Measurements from ENCODE around the gene MICAL2.

The MICAL2 gene

DNA sequence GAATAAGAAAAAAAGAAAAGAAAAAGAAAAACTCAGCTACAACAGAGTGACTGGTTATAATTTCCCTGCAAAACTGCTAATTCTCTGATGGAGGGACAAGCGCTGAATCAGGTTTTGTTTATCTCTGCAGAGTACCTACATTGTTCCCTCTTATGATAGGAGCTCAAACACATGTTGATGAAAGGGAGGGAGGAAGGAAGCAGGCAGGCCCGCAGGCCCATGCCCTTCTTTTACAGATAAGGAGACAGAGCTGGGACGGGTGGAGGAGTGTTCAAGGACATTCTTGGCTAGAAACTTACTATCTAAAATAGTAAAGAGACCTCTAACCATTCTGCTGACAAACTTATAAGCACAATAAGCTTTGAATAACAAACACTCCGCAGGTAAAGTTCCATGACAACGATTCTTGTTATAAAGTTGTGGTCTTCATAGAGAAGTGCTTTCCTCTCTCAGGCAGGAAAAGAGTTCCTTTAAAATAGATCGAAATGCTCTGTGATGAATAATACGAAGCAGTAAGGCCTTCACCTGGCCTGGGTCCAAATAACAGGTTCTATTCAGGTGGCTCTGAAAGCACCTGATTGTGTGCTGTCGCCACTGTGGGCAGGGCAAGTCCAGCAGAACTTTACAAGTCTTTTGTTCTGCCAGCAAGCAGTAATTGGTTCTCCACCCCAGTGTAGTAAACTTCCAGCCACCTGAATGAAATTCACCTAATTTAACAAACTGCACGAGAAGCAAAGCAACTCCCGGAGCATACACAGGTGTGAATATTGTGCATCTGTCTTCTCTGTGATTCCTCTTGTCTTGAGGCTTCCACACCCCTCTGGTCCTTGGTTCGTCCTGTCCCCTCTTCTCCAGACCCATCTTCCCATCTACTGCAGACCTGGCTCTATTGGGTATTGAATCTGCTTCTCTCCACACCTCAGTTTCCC lies 15.3 kb upstream of the MICAL2 start:
- DNase-seq (ENCODE audit: extremely low read depth in 1 of 2, low read depth in 1 of 2), result no peak

DNA sequence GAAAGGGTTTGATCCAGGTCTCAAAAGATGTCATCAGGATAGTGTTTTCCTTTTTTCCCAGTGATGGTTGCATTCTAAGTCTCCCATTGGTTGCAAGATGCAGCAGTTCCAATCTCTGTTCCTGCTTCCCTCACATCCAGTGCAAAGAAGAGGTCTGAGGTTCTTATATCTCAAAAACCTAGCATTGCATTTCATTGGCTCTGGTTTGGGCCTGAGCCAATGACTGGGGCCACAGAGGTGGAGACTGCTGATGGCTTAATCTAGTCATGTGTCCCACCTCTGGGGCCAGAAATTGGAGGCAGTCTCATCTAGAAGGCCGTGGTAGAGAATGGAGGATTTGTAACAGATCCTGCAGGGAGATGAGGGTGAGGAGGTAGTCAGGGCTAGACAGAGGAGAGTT lies 13.2 kb upstream of the MICAL2 start:
- DNase-seq (ENCODE audit: extremely low read depth in 1 of 2, low read depth in 1 of 2), result no peak

DNA sequence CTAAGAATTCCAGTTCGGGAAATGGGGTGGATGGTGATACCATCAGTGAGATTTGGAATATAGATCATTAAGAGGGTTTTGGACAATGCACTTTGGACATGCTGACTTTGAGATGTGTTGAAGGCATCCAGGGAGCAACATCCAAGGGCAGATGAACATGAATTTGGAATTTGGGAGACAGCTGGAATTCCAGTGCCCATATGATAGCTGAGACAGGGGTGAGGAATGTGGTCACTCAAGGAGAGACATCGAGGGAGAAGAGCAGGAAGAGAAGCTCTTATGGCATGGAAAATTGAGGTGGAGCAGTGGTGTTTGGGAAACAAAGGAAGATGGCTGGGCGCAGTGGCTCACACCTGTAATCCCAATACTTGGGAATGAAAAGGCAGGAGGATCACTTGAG lies 11.8 kb upstream of the MICAL2 start:
- DNase-seq (ENCODE audit: extremely low read depth in 1 of 2, low read depth in 1 of 2), result no peak

DNA sequence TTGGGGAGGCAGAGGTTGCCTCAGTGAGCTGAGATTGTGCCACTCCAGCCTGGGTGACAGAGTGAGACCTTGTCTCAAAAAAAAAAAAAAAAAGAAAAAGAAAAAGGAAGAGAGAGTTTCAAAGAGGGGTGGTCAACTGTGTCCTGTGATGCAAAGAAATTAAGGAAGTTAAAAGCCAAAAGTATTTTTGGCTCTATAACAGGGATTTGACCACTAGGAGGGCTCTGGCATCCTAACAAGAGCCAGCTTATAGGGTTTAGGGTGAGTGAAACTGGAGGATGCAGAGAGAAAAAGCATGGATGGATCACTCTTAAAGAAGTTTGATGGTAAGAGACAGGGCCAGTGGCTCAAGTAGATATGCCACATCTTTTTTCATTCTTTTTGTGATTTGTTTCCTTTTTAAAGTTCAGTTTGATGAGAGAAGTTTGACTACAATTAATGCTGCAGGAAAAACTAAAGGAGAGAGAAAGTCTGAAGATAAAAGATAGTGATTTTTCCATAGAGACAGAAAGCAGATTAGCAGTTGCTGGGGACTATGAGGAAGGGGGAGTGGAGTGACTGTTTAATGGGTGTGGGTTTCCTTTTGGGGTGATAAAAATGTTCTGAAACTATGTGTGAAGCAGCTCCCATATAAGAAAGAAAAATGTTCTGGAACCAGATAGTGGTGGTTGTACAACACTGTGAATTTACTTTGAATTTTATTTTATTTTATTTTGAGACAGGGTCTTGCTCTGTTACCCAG lies 11.1 kb upstream of the MICAL2 start:
- DNase-seq (ENCODE audit: extremely low read depth in 1 of 2, low read depth in 1 of 2), result no peak

DNA sequence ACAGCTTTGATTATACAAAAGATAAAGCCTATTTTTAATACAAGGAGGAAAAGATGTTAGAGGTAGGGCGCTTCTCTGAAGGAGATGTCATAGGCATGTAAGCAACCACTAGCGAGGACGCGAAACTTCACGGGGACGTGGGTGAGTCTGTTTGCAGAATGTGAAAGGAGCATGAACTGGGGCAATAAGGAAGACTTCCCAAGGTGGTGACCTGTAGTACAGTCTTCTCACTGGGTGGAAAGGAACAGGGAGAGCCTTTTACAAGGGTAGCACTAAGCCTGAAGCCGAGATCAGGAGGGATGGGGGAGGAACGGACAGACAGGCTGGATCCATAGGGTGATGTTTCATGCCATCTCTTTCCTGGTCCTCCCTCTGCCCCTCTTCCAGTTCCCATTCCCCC lies 10.0 kb upstream of the MICAL2 start:
- no peak for DNase-seq (ENCODE audit: extremely low read depth in 1 of 2, low read depth in 1 of 2)

DNA sequence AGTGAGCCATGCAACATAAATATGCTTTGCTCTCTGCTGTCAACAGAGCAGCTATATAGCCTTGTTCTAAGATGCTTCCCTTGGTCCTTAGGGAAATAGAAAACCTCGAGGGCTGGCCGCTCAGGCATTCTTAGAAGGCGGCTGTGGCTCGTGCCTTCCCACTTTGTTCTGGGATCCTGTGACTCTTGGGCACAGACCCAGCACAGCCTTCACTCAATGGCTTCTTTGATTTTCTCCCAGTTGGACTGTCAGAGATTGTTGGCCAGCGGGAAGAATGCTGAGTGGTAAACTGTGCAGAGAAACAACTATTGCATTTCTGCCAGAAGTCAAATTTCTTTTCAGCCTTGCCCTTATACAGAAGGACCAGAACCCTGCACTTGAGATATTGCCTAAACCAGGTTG lies 9.5 kb upstream of the MICAL2 start:
- DNase-seq (ENCODE audit: extremely low read depth in 1 of 2, low read depth in 1 of 2), result no peak

DNA sequence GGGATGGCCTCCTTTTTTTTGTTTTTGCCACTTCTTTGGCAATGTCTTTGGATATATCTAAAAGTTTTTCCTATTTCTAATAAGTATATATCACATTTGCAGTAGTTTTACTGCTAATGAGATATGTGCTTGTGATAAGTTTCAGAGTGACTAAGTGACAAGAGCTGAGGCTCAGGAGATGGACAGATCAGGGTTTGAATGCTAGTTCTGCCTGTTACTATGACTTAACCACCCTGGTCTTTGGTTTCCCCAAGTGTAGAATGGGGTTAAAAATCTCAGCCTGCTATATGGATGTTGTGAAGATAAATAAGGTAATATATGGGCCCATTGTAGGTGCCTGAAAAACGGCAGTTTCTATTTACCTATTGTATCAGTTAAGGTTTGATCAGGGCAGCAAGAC lies 9.1 kb upstream of the MICAL2 start:
- no peak for DNase-seq (ENCODE audit: extremely low read depth in 1 of 2, low read depth in 1 of 2)

DNA sequence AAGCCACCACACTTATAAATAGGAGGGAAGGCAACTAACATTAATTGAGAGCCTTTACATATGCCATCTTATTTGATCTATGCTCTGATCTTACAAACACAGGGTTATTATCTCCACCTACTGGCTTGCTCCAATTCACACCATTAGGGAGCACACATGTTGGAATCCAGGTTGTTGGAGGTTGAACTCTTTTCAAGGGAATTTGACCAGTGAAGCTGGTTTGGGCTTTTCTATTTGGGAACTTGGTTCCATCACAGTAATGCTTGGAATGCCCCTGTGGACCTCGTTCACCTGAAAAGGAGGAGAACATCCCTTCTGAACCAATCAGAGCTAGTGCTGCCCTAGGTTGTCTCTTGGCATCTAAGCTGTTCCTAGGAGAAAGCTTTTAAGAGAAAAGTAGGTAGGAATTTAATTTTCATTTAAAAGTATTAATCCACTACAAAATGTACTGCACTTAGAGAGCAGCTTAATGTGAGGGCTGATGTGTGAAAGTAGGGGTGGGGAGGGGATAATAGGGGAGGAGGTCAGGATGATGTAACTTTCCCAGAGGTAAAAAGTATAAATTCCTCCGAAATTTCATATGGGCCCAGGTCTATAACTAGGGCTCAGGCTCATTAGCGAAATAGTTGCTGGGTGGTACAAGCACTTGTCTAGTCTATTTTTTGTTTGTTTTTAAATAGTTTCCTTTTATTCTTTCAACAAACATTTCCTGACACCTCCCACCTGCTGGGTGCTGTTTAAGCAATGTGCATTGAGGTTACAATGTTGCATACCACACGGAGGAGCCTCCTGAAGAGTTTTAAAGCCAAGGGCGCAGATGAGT lies 7.6 kb upstream of the MICAL2 start:
- no peak for DNase-seq (ENCODE audit: extremely low read depth in 1 of 2, low read depth in 1 of 2)

DNA sequence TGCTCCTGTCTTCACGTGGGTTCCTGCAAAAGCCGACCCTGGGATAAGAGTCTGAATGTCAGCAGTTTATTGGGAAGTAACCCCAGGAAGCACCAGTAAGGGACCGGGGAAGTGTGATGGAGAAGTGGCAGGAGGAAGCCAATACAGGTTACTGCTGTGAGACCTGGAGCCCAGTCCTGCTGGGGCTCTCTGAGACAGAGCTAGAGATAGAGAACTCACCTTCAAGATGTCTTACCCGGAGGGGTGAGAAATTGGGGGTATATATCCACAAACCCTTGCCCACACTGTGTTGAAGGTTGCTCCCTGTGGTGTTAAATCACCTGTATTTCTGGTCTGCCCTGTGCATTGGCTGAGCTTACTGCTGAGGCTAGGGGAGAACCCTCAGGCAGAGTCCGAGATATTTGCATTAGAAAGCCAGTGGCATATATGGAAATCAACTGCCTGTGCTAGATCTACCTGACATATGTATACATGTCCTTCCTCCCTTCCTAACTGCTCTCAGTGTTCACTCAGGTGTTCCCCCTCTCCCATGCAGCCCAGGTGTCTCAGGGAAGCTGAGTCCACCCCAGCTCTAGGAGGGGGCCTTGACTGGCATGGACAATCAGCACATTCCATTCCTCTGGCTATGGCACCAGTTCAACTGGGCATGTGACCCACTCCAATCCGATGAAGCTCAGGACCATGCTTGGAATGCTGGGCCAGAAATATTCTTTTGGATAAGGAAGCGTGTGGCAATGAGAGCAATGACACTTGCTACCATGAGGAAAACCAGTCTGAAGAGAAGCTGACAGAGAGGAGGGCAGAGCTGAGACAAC lies 6.8 kb upstream of the MICAL2 start:
- no peak for DNase-seq (ENCODE audit: extremely low read depth in 1 of 2, low read depth in 1 of 2)

DNA sequence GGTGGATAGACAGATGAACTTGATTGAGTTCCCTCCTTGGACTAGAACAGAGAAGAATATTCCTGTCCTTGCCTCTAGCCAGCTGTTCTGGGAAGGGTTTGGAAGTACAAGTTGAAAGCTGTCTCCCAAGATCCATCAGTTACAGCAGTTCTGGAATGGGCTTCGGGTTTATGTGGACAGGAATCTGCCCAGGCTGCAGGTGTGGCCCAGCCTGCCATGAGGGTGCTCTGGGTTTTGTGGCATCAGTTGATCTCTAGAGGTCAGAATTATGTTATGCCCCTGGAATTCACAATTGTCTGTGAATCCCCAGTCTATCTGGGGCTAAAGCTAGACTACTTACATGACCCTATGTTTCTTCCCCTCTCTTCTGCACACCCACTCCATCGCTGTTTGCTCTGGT lies 4.9 kb upstream of the MICAL2 start:
- DNase-seq (ENCODE audit: extremely low read depth in 1 of 2, low read depth in 1 of 2), result no peak

DNA sequence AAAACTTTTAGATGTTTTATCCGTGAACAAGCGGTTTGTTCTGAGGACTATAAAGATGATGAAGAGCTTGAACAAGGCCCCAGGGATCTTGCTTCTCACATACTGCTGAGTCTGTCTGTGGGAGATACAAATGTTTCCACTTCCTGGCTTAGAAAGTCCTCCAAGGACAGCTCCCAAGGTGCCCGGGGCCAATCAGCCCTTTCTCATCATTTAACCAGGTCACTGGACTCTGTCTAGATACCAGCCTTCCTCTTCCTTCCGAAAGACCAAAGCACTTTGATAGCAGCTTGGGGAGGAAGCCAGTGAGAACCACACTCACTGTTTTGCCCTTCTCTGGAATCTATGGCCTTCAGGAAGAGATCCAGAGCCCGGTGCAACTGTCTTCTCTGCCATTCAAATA lies 4.3 kb upstream of the MICAL2 start:
- no peak for DNase-seq (ENCODE audit: extremely low read depth in 1 of 2, low read depth in 1 of 2)

DNA sequence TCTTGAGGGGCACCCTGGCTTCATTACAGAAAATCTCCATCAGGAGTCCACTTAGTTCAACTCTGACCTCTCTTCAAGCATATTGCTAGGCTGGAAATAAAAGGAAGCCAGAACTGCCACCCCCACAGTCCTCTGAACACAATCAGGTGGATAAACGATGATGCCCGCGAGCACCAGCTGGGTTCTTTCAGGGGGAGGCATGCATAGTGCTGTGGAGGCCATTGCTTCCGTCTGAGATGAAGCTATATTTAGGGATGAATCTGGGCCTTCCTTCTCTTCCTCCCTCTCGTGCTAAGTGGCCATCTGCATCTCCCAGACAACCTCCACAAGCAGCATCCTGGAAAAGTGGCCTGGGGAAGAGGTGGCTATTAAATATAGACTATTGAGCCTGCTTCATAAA lies 3.9 kb upstream of the MICAL2 start:
- no peak for DNase-seq (ENCODE audit: extremely low read depth in 1 of 2, low read depth in 1 of 2)

DNA sequence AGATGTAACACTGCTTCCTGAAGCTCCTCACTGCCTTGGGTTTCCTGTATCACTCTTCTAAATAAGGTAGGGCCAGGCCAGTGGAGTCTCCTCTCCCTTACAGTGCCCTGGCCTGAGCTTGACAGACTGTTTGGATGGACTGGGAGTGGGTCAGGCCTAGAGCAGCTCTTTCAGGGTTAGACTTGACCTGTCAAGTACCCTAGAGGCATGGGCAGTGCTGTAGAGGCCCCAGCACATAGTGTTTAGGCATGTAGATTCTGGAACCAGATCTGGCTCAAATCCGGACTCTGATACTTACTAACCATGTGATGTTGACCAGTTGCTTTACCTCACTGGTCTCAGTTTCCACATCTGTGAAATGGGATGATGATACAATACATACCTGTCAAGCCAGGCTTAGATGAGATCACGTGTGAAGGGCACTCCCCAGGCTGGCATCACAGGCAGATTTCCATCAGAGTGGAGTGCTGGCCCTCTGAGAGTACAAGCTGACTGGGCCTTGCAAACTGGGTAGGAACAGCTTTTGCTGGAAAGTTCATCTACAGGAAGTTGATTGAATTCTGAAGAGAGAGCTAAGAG lies 1.4 kb upstream of the MICAL2 start:
- no peak for DNase-seq (ENCODE audit: extremely low read depth in 1 of 2, low read depth in 1 of 2)

DNA sequence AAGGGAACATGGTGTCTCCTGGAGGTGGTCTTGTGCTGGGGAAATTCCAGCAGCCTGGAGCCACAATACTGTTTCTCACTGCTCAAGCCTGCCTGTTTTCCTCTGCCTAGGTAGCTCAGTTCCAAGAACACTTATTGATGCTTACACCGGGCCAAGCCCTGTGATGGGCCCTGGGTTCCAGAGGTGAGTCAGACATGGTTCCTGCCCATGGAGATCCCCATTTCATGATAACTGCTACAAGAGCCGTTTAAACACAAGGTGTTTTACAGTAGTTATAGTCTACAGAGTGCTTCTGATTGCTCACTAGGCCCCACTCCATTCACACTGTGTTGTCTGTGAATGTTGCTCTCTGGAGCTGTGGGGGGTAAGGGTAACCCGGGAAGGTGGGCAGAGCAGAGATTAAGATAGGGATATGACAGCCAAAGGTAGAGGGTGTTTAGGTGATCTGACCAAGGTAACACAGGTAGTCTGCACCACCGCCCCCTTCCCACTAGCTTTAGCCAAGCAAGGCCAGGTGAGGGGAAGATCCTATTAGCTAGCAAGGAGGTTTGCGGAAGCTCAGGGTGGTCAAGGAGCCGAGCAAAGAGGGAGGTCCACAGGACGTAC lies 696 bp upstream of the MICAL2 start:
- DNase-seq (ENCODE audit: extremely low read depth in 1 of 2, low read depth in 1 of 2), result no peak

DNA sequence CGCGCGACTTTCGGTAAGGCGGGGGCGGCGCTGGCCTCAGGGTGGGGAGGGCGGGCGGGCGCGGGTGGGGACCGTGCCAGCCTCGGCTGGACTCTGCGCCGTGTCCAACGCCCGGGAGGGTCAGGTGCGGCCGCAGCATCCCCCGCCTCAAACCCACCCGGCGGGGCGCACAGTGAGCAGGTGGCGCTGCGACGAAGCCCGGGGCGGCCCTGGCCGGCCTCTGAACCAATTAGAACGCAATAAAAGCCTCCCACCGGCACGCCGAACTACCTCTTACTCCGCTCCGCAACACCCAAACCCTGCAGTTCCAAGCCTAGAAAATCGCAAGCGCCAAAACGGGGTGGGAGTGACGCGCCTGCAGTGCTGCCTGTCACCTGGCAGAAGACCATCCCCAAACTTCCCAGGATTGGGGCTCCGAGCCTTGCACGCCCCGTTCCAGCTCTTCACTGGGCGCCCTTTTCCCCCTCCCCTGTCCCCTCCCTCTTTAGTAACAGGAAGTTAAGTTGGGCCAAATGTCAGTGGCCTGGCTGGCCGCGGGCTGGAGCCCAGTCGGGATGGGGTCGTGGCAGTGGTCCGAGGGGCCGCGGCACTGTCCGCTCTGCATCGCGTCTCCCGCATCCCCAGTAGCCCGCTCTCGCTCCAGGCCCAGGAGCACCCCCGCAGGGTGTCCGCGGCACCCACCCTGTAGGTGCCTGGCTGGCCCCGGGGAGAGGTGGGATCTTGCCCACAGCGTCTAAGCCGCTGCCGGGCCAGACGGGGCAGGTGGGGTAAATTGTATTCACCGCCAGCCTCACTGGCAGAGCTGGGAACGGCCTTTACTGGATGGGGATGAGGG lies 541 bp downstream of the MICAL2 start:
- no peak for DNase-seq (ENCODE audit: extremely low read depth in 1 of 2, low read depth in 1 of 2)

DNA sequence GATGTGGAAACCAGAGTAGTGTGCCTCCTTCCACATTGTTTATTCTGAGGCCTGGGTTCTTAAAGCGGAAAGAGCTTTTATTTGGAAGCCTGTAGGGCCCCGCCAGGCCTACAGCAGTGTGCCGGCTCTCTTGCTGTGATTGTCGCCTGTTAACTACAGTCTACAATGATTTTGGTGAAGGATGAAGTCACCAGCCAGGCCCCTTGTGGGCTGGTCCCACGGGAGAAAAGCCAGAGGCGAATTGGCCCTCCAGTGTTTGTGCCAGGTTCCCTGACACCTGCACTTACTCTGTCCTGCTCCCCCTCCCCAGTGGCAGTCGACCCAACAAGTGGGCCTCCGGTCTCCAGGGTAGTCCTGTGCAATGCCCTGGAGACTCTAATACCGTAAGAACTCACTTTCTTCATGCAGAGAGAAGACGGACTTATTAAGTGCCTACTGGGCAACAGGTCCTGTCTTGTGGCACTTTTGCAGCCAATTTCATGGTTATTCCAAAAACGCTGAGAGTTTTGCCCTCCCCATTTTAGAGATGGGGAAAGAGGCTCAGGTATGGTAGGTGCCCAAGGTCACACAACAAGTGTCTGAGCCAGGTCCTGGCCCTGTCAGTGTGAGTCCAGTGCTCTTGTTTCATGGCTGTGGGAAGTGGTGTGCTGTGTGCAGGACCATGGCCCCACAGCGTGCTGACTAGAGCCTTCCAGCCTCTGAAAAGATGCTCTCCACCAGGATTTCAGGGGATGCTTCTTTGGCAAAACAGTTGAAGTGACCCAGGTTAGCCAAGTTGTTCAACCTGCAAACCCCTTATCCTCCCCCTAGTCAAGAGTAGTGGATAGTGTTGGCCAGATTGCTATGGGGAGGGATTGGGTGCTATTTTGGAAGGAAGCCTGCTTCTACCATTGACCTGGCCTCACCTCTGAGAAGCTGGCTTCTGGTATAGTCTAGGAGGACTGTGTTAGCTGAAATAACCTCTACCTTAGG lies 1.4 kb downstream of the MICAL2 start:
- no peak for DNase-seq (ENCODE audit: extremely low read depth in 1 of 2, low read depth in 1 of 2)

DNA sequence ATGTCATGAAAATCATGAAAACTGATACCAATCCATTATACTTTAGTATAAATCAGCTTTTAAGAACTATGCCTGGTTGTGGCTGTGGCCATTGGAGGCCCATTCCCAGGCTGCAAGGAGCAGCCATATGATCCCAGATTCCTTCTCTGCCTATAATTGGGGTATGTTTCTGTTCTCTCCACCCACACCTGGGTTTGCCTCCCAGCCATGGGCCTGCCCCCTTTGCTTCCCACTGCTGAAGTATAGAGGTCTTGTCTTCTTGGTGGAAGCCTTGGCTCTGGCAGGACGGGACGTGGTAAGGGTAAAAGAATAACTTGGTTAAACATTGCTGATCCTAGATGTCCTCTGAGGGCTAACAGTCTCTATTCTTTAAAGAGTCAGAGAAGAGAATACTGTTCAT lies 2.4 kb downstream of the MICAL2 start:
- no peak for DNase-seq (ENCODE audit: extremely low read depth in 1 of 2, low read depth in 1 of 2)

DNA sequence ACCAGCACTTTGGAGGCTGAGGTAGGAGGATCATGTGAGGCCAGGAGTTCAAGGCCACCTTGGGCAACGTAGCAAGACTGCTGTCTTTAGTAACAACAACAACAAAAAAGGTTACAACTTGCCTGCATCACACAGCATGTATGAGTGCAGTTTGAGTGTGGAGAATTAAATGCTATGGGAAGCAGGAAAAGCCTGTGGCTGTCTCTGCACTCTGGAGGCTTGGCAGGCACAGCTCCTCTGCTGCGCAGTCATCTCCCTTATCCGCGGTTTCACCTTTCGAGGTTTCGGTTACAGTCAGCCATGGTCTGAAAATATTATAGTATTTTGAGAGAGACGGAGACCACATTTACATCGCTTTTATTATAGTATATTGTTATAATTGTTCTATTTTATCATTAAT lies 2.9 kb downstream of the MICAL2 start:
- no peak for DNase-seq (ENCODE audit: extremely low read depth in 1 of 2, low read depth in 1 of 2)
